Measurements from ENCODE around the gene GSN. TPM values are rescaled to one million over a fixed set of nuclear protein-coding genes. Genes with fewer than 3 reads are reported as not detected.

The GSN gene
- total RNA-seq, 4 donors from 2014 or later: 3,163 to 12,584 (median 6,723) TPM

DNA sequence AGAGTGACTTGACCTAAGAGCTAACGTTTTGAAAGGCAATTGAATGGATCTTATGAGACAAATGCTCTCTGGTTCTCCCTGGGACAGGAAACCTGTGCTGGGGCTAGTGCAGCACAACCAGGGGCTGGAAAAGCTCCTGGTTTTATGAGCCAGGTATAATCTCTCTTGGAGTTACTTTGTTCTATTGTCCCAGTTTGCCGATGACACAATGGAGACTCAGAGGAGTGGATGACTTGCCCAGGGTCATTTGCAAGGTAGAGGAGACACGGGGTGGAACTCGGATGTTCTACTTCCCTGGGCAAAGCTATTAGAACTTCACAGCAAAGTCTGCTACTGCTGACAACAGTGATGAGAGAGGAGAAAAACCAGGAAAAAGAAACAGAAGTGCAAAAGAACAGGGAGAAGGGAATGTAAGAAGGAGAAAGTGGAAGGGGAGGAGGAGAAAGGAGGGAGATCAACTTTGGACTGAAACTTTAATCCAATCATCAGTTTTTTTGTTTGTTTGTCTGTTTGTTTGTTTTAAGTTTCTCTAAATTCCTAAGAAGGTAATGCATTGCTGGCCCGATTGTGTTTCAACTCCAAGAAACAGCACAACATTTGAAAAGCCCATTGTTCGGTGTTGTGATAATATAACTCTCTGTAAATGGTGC, 7.4 kb upstream of the GSN start:
- TF ChIP-seq, protein P1, sequence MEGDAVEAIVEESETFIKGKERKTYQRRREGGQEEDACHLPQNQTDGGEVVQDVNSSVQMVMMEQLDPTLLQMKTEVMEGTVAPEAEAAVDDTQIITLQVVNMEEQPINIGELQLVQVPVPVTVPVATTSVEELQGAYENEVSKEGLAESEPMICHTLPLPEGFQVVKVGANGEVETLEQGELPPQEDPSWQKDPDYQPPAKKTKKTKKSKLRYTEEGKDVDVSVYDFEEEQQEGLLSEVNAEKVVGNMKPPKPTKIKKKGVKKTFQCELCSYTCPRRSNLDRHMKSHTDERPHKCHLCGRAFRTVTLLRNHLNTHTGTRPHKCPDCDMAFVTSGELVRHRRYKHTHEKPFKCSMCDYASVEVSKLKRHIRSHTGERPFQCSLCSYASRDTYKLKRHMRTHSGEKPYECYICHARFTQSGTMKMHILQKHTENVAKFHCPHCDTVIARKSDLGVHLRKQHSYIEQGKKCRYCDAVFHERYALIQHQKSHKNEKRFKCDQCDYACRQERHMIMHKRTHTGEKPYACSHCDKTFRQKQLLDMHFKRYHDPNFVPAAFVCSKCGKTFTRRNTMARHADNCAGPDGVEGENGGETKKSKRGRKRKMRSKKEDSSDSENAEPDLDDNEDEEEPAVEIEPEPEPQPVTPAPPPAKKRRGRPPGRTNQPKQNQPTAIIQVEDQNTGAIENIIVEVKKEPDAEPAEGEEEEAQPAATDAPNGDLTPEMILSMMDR (IDR thresholded peaks at IDR 0.05; ENCODE audit: low read depth): no peak

DNA sequence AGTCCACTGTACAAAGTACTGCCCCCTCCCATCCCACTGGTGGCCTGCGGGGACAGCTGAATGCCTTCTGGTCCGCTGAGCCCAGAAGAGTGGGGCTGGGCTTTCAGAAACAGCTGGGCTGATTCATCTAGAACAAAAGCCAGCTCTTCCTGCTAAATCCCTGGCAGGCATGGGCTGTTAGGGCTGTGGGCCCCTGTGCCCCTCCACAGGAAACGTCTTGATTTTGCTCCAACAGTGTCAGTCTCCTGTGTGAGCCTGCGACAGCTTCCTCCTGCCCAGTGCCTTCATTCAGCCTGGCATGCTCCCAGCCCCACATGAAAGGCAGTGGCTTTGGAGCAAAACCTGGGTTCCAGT, 6.9 kb upstream of the GSN start:
- TF ChIP-seq, protein P1 (IDR thresholded peaks at IDR 0.05; ENCODE audit: low read depth): no peak

DNA sequence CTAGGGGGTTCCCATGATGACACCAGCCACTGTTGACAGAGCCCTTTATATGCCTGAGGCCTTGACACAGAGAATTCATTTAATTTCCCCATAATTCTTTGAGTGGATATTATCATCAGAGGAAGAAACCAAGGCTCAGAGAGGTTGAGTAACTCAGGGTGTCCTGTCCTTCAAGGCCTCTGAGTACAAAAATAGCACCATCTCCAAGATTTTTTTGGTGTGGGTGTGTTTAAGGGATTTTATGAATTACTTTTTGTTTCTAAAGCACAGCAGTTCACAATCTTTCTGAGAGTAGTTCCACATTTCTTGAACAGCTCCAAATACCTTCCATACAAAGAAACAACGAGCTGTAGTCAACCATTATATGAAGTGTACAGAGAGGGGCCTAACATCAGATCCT, 6.2 kb upstream of the GSN start:
- TF ChIP-seq, protein P1 (IDR thresholded peaks at IDR 0.05; ENCODE audit: low read depth): no peak

DNA sequence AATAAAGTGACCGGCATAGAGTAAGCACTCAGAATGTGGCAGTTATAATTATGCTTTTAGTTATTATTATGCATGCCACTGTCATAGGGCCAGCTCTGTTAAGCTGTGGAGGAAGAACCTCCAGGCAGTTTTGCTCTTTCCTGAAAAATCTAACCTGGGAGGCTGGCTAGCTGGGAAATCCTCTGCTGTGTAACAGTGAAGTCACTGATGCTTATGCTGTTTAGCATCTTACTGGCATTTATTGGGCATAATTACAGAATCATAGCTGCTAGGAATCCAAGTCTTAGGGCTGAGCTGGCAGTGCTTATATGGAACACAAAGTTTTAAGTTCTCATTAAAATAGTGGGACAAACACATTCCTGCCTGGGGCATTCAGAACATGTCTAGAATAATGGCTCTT, 5.5 kb upstream of the GSN start:
- TF ChIP-seq, protein P1 (IDR thresholded peaks at IDR 0.05; ENCODE audit: low read depth): no peak

DNA sequence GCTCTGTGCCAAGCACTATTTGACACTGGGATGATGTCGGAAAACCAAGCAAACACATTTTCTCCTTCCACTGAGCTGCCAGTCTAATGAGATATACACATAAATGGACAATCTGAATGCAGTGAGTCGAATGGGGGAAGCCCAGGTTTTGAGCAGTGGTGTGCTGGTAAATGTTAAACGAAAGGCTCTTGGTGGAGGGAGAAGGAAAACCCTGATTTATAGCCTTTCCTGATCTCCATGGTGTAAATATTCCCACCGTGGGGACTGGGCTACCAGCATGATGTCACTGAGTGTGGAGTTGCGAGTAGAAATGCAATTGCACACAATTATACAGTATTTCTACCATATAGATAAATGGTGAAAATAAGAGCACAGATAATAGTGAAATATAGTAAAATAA, 5.0 kb upstream of the GSN start:
- TF ChIP-seq, protein P1 (IDR thresholded peaks at IDR 0.05; ENCODE audit: low read depth): no peak

DNA sequence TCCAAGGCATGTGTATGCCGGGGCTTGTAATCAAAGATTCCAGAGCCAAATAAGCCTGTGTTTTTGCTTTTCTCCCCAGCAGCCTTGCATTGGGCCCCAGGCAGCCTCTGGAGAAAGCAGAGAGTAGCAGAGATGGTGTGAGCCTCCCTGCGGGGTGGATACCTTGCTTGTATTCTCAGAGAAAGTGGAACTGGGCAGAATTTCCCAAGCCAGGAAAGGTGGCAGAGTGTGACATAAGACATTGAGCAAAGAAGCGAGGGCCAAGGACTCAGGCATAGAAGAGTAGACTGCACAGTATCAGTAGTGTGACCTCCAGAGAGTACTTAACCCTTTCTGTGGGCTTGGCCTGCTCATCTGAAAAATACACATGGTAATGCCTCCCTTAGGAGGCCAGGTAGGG, 1.6 kb upstream of the GSN start:
- TF ChIP-seq, protein P1 (IDR thresholded peaks at IDR 0.05; ENCODE audit: low read depth): no peak

DNA sequence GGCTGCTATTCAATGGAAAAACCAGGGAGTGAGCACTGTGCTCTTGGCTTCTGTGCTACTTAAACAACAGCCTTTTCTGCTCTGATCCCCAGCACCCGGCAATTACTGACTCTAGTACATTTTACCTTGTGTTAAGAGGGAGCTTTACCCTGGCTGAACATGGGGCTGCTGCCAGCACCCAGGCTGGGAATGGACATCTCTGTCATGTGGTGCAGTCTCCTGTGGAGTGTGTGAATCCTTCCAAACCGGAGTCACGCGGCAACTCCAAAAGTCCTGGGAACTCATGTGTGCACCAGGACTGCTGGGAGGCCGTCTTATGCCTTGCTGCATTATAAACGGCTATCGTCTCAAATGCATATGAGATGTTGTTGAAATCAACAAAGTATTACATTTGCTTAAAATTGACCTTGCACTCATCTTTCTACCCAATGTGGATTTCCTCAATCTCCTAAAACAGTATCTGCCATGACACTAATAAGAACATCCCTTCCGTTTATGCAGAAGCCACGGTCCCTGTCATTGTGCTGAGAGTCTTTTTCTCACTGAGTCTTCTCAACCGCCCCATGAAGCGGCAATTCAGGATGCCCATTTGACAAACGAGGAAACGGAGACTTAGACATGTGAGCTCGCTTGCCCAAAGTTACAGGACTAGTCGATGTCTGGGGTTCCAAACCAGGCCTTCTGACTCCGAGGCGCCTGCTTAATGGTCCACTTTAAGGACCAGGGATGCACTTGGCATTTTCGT, 884 bp upstream of the GSN start:
- TF ChIP-seq, protein P1 (IDR thresholded peaks at IDR 0.05; ENCODE audit: low read depth): no peak

Measured in subcutaneous adipose tissue (tissue), 4 donors.